Fibroblast of gingiva (primary cell): ENCODE results near the gene RAB13.
"Not testable (repeated sequence)": the region's sequence is repeated elsewhere in the genome, so short reads cannot be mapped to it uniquely, and the experiment has no call there.

Experiments used
- DNase-seq: peaks from one replicate; pipeline ENCODE4 v3.0.0-alpha.2; 2011; ENCODE audit warnings: low read depth

RAB13 gene

DNA sequence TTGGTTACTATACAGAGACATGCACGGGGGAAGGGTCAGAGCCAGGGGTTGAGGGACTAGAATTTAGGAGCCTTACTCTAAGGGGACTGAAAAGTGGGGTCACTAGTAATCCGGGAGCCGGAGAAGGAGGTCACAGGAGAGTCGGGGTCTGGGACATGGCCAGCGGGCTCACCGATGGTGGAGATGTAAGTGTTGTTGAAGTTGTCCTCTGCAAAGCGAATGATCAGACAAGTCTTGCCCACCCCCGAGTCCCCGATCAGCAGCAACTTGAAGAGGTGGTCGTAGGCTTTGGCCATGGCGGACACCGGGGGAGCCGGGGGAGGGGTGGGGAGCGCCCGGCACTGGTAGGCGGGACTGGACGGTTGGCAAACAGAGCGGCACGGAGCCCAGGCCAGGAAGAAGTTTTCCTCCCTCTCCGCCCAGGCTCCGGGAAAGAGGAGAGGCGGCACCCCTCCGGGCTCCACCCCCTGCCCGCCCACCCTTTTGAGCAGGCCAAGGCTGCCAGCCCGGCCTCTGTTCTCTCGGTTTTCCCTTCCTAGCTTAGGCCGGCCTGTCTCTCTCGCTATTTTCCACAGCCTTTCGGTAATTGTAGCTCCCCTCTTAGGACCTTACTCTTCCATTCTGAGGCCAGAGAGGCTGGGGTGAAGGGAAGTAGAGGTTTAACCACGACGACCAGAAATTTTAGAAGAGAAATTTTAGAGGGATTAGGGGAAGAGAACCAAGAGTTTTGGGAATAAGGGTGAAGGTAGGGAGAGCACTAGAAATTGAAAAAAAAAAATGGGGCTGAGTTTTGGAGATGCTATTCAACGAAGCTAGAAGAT lies at the start of gene RAB13:
RAB13 (minus strand) TSS at position 399 of the 821 bp plus-strand sequence; CDS start at position 296, 103 bp downstream.
- peak; percentile 89 for DNase-seq

- DNase-seq = not testable (repeated sequence)
These were observed 47.6 kb upstream of the RAB13 start for GRCh38 chr1:154033697-154034096.

DNA sequence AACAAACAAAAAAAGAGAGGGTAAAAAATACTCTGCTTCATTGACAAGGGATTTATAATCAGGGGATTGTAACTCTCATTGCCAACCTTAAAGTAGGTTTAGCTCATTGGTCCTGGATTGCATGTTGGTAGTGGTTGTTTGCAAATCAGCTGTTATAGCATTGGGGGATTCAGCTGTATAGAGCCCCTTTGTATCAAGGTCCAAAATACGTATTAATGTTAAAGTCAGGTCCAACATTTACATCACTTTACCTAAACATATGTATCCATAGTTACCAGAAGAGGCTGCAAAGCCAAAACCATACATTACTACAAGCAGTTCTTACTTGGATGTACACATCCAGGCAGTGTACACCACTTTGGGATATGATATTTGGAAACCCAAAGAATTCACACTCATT lies 33.8 kb upstream of the RAB13 start:
- DNase-seq = no peak

- no peak for DNase-seq
These were observed 33.1 kb upstream of the RAB13 start for GRCh38 chr1:154019269-154019668.

DNA sequence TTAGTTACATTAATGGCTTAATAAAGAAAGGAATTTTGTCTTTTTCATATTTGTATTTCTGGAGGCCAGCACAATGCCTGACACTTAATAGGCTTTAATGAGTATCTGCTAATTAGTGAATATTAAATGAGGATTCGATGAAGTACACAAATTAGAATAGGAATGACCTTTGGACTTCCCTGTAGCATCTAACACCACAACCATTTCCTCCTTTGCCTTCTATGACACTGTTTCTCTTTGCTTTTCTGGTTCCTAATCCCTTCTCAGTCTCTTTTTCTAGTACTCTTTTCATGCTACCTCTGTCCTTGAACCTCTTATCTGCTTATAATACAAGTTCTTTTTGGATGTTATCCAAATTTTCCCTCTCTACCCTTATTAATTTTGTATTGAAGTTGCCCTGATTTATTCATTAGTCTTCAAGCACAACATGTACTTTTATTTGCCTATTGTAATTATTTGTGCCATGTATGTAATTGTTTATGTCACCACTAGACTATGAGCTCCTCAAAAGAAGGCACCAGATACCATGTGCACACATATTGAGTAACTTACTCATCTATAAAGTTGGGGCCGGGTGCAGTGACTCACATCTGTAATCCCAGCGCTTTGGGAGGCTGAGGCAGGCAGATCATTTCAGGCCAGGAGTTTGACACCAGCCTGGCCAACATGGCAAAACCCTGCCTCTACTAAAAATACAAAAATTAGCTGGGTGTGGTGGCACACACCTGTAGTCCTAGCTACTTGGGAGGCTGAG lies 28.2 kb upstream of the RAB13 start:
- DNase-seq = peak; percentile 69

GRCh38 chr1:154012543-154012942 lies 26.4 kb upstream of the RAB13 start:
- DNase-seq = not testable (repeated sequence)

DNA sequence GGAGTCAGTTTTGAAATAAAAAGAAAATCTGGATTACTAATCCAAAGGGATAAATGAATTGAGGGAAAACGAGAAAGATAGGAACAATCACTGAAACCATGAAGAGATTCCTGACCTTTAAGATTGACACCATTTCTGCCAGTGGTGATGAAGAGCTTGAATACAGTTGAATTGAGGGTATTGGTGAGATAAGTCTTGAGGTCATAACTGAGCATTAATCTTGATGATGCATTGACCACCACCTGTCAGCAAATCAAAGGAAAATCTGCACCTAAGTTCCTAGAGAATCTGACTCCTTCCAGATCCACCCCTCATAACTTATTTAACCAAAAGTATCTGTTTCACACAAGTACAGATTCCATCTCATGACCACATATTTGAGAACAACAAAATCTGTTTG lies 26.0 kb upstream of the RAB13 start:
- no peak for DNase-seq

- DNase-seq = peak; percentile 79
These were observed 20.0 kb upstream of the RAB13 start for GRCh38 chr1:154006136-154006535.

- DNase-seq = no peak
These were observed 14.3 kb upstream of the RAB13 start for GRCh38 chr1:154000420-154000819.

DNA sequence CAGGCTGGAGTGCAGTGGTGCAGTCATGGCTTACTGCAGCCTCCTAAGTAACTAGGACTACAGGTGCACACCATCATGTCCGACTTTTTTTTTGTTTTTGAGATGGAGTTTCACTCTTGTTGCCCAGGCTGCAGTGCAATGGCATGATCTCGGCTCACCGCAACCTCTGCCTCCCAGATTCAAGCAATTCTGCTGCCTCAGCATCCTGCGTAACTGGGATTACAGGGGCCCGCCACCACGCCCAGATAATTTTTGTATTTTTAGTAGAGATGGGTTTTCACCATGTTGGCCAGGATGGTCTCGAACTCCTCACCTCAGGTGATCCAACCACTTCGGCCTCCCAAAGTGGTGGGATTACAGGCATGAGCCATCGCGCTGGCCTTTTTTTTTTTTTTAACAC lies 10.7 kb upstream of the RAB13 start:
- not testable (repeated sequence) for DNase-seq

- no peak for DNase-seq
These were observed 9.5 kb upstream of the RAB13 start for GRCh38 chr1:153995640-153996039.

DNA sequence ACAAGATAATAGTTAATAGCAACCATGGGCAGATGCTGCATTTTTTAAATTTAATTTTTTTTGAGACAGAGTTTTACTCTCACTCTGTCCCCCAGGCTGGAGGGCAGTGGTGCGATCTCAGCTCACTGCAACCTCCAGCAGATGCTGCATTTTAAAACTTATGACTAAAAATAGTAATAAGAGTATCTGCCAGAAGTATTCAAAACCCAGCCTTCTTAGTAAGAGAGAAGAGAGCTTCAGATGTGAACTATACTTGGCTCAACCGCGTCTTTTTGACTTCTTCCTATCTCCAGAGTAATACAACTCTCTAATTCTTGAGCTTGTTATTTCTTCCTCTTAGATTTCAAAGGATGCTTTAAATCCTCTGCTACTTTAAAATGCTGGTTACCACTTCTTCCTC lies 9.1 kb upstream of the RAB13 start:
- no peak for DNase-seq

GRCh38 chr1:153991806-153992205 lies 5.7 kb upstream of the RAB13 start:
- DNase-seq = no peak

DNA sequence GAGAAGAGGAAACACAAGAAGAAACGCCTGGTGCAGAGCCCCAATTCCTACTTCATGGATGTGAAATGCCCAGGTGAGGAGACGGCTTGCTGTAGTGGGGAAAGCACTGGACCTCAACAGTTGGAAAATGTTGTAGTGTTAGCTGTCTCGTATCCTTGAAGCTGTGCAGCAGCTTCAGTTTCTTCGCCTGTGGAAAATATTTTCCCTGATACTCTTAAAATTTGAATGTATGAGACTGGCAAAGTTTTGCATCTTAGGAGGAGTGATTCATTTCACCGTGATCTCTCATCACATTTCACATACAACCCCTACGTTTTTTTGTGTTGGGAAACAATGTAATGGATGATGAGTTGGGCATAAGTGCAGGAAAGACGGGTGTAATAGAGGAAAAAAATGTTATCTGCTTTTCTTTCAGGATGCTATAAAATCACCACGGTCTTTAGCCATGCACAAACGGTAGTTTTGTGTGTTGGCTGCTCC lies 5.1 kb upstream of the RAB13 start:
- DNase-seq = no peak

DNA sequence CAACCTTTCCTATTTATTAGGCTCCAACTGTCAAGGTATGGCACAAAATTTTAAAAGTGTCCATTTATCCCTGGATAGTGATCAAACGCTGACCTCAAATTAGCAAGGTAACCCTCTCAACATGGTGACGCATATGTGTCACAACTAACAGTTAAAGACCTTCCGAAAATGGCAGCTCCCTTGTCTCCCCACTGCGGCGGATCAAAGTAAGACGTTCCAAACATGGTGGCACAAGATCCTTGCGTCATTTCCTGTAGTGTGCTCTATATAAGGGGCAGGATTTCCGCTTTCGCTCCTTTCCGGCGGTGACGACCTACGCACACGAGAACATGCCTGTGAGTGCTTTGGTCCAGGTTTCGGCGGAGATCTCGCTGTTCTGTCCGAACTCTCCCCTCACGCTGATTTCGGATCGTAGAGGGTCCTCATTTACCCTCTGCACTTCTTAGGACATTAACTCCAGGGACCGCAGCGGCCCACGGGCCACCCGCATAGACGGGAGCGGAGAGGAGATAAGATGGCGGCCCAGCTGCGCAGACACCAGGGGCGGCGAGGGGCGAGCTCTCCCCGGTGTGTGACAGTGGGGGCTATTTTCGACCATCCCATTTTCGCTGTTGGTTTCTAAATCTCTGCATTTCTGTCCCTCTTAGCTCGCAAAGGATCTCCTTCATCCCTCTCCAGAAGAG lies 4.5 kb upstream of the RAB13 start, which contains the start of gene RPS27:
RPS27 (plus strand) TSS at position 295 of the 683 bp plus-strand sequence; CDS start at position 330, 35 bp downstream.
- DNase-seq = peak; percentile 98

DNA sequence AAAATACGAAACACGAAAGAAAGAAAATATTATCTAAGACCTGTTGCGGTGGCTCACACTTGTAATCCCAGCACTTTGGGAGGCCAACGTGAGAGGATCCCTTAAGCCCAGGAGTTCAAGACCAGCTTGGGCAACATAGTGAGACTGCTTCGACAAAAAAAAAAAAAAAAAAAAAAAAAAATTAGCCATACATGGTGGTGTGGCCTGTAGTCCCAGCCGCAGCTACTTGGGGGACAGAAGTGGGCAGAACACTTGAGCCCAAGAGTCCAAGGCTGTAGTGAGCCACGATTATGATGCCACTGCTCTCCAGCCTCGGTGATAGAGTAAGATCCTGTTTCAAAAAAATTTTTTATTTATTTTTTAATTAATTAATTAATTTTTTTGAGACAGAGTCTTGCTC lies 1.5 kb upstream of the RAB13 start:
- no peak for DNase-seq

- DNase-seq = peak; percentile 85
These were observed 712 bp downstream of the RAB13 start for GRCh38 chr1:153985341-153985912.

- no peak for DNase-seq
These were observed 1.8 kb downstream of the RAB13 start for GRCh38 chr1:153984123-153984894.

- not testable (repeated sequence) for DNase-seq
These were observed 4.4 kb downstream of the RAB13 start for GRCh38 chr1:153981735-153982134.

- DNase-seq = not testable (repeated sequence)
These were observed 7.0 kb downstream of the RAB13 start for GRCh38 chr1:153979091-153979490.

DNA sequence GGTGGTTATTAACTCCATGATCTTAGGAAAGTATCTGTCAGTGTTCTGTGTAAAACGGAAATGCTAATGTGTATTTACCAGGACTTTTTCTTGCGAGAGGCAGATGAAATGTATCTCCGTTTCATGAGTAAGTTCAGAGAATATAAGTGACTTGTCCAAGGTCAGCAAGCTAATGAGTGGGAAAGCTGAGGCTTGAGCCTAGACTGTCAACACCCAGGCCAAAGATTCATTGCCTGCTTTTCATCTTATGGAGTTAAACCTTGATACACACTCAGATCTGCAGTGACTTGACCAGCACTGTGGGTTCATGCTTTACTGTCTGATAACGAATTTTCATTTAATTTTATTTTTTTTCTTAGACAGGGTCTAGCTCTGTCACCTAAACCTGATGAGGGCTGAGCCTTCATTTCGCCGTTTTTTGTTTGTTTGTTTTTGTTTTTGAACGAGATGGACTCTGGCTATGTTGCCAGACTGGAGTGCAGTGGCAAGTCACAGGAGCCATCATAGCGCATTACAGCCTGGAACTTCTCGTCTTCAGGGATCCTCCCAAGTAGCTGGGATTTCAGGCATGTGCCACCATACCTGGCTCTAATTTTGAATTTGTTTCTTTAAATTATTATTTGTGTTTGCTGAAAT lies 7.7 kb downstream of the RAB13 start:
- no peak for DNase-seq
